A549 (cell line): ENCODE results near the gene OR10G2.

Source experiments
- BHLHE40 ChIP-seq: IDR thresholded peaks from 2 replicates; pipeline ENCODE4 v1.6.1; 2012; ENCODE audit warnings: low read depth, low read length, inconsistent platforms
- CTCF ChIP-seq: fragments of >200 bp; sonication (Bioruptor Twin); formaldehyde crosslinking; IDR thresholded peaks from 3 replicates; pipeline ENCODE4 v1.5.1; 2016
- EHMT2 ChIP-seq: fragments of 200-600 bp; sonication (generic); IDR thresholded peaks from 2 replicates; pipeline ENCODE4 v1.6.1; 2016; ENCODE audit warnings: antibody characterized with exemption, low read depth, mild to moderate bottlenecking, moderate library complexity
- FOSL2 ChIP-seq, 2 experiments: fragments of 450-650 bp in 1 of 2; fragments of >200 bp in 1 of 2; sonication (Bioruptor Twin) in 1 of 2; formaldehyde crosslinking; IDR thresholded peaks; 2 replicates each; pipeline versions ENCODE4 v1.5.0 to v1.6.1; 2016 to 2020; ENCODE audit warnings: mild to moderate bottlenecking in 1 of 2, moderate library complexity in 1 of 2
- HOXA7 ChIP-seq: fragments of 250-450 bp; sonication (Bioruptor Pico); IDR thresholded peaks from 2 replicates; pipeline ENCODE4 v1.5.0; 2020; ENCODE audit warnings: mild to moderate bottlenecking, moderate library complexity
- KDM1A ChIP-seq: fragments of 200-600 bp; sonication (generic); IDR thresholded peaks from 2 replicates; pipeline ENCODE4 v1.6.1; 2016; ENCODE audit warnings: low read depth, mild to moderate bottlenecking
- MAFK ChIP-seq: fragments of 450-650 bp; IDR thresholded peaks from 2 replicates; pipeline ENCODE4 v1.6.1; 2014; ENCODE audit not compliant: partially characterized antibody
- MAX ChIP-seq: IDR thresholded peaks from 2 replicates; pipeline ENCODE4 v1.6.1; 2012
- POLR2AphosphoS2 ChIP-seq: conservative IDR thresholded peaks from 2 replicates; pipeline ENCODE4 v1.6.1; 2012; ENCODE audit warnings: low read length, improper control_type of control experiment, inconsistent platforms
- USF2 ChIP-seq: fragments of 450-650 bp; IDR thresholded peaks from 2 replicates; pipeline ENCODE4 v1.6.1; 2014; ENCODE audit warnings: antibody characterized with exemption

GRCh38 chr14:21634840-21635239 lies at the start of gene OR10G2:
- TF ChIP-seq MAX = no peak
- no peak for TF ChIP-seq FOSL2 (IDR thresholded peaks at IDR 0.05)
- TF ChIP-seq FOSL2 (CRISPR knock-in tag; IDR thresholded peaks at IDR 0.05) = no peak
- no peak for TF ChIP-seq HOXA7 (CRISPR knock-in tag)
- TF ChIP-seq CTCF = no peak
- TF ChIP-seq BHLHE40 = no peak
- no peak for TF ChIP-seq POLR2AphosphoS2
- TF ChIP-seq MAFK = no peak
- TF ChIP-seq KDM1A = no peak
- TF ChIP-seq EHMT2 = no peak
- no peak for TF ChIP-seq USF2
